OCI-LY3 (cell line): ENCODE data around the gene IPMK.

Experiments
- H2AFZ ChIP-seq: fragments of 200-600, 300-600 bp; shearing (Covaris generic); 2 replicates; pipeline ENCODE4 v1.6.0; 2014; ENCODE audit warnings: antibody characterized with exemption, low read depth, low read length
- H3K27ac ChIP-seq: fragments of 200-600, 300-600 bp; sonication (generic); 2 replicates; pipeline ENCODE4 v1.5.1; 2014; ENCODE audit warnings: mild to moderate bottlenecking, low read length, moderate library complexity, mixed read lengths
- H3K27me3 ChIP-seq: fragments of 200-600, 300-600 bp; sonication (generic); 2 replicates; pipeline ENCODE4 v1.6.1; 2014; ENCODE audit warnings: low read depth, low read length, mixed read lengths
- H3K36me3 ChIP-seq: fragments of 200-600, 300-600 bp; sonication (generic); replicated peaks from 2 replicates; pipeline ENCODE3; 2014; ENCODE audit warnings: low read depth, low read length, mixed read lengths
- H3K4me1 ChIP-seq: fragments of 300-600, 200-600 bp; sonication (generic); 2 replicates; pipeline ENCODE4 v1.6.1; 2014; ENCODE audit warnings: low read length, mixed read lengths
- H3K4me2 ChIP-seq: fragments of 200-600, 300-600 bp; sonication (generic); 2 replicates; pipeline ENCODE4 v1.6.1; 2014; ENCODE audit warnings: low read length, mixed read lengths
- H3K4me3 ChIP-seq: fragments of 300-600, 200-600 bp; sonication (generic); 2 replicates; pipeline ENCODE4 v1.5.1; 2014; ENCODE audit warnings: antibody characterized with exemption, mild to moderate bottlenecking, low read length, moderate library complexity
- H3K79me2 ChIP-seq: fragments of 300-600, 200-600 bp; shearing (Covaris generic); 2 replicates; pipeline ENCODE4 v1.6.1; 2014; ENCODE audit warnings: mild to moderate bottlenecking, low read length, mixed read lengths
- H3K9ac ChIP-seq: fragments of 300-600, 200-600 bp; shearing (Covaris generic); 2 replicates; pipeline ENCODE4 v1.6.0; 2014; ENCODE audit warnings: mild to moderate bottlenecking, low read length, moderate library complexity
- H3K9me3 ChIP-seq: fragments of 200-600, 300-600 bp; shearing (Covaris generic); 2 replicates; pipeline ENCODE4 v1.6.1; 2014; ENCODE audit warnings: low read length, mixed read lengths; ENCODE audit not compliant: insufficient read depth
- H4K20me1 ChIP-seq: fragments of 200-600, 300-600 bp; sonication (generic); 2 replicates; pipeline ENCODE4 v1.6.1; 2016; ENCODE audit warnings: low read length, mixed read lengths; ENCODE audit not compliant: insufficient read depth
- EZH2phosphoT487 ChIP-seq: fragments of 200-600 bp; shearing (Covaris generic); IDR thresholded peaks from 2 replicates; pipeline ENCODE4 v1.6.1; 2018; ENCODE audit warnings: antibody characterized with exemption, mixed run types, low read depth
- TF ChIP-seq, protein P1 (sequence below): fragments of 200-600, 300-600 bp; sonication (generic); IDR thresholded peaks from 2 replicates; pipeline ENCODE4 v1.5.1; 2014; ENCODE audit warnings: antibody characterized with exemption, low read length, low read depth

The IPMK gene

DNA sequence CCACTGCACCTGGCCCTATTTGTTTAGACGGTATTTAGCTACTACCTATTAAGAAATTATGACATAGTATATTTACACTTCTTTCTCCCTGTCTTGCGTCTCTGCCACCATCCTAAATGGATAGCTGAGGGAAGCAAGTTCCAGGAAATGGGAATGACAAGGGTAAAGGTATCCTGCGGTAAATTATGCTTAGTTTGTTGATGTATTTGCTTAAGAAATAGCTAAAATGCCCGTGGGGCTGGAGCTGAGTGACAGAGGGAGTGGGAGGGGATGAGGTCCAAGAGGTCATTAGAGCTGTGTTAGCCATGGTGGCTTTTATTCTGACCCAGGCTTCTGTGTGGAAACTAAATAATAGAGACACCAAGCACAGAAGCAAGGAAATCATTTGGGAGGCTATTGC is 38.1 kb upstream of the IPMK start:
- H3K4me1 ChIP-seq = no peaks in the 10 kb centered on the region
- no peaks in the 10 kb centered on the region for H3K36me3 ChIP-seq
- no peaks in the 10 kb centered on the region for H3K9me3 ChIP-seq
- H3K4me3 ChIP-seq = no peak overlapping the region
- H4K20me1 ChIP-seq = no peaks in the 10 kb centered on the region
- H3K27ac ChIP-seq = no peak overlapping the region
- H3K4me2 ChIP-seq = no peak overlapping the region
- no peaks in the 10 kb centered on the region for H3K27me3 ChIP-seq
- no peaks in the 10 kb centered on the region for H3K79me2 ChIP-seq
- no peak overlapping the region for H3K9ac ChIP-seq
- no peak overlapping the region for H2AFZ ChIP-seq
- no peak for TF ChIP-seq EZH2phosphoT487
- TF ChIP-seq, protein P1, sequence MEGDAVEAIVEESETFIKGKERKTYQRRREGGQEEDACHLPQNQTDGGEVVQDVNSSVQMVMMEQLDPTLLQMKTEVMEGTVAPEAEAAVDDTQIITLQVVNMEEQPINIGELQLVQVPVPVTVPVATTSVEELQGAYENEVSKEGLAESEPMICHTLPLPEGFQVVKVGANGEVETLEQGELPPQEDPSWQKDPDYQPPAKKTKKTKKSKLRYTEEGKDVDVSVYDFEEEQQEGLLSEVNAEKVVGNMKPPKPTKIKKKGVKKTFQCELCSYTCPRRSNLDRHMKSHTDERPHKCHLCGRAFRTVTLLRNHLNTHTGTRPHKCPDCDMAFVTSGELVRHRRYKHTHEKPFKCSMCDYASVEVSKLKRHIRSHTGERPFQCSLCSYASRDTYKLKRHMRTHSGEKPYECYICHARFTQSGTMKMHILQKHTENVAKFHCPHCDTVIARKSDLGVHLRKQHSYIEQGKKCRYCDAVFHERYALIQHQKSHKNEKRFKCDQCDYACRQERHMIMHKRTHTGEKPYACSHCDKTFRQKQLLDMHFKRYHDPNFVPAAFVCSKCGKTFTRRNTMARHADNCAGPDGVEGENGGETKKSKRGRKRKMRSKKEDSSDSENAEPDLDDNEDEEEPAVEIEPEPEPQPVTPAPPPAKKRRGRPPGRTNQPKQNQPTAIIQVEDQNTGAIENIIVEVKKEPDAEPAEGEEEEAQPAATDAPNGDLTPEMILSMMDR = no peak

DNA sequence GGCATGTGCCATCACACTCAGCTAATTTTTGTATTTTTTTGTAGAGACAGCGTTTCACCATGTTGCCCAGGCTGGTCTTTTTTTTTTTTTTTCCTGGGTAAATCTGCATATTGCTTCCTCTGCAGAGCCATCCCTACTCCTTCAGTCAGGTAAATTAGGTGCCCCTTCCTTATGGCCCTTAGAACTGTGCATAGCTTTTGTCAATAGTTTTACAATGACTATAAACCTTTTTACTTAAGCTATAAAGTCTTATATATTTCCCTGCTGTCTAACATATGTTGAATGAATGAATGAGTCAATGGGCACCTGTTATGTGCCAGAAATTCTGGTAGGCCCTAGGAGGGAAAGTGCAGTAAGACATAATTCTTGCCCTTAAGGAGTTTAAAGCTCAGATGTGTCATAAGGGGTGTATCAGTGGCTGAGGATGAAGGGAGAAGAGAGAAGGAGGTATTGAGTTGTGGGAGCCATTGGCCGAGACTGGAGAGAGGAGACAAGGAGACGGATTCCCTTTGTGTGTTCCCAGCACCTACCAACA is 36.5 kb upstream of the IPMK start:
- H3K79me2 ChIP-seq = no peaks in the 10 kb centered on the region
- no peaks in the 10 kb centered on the region for H3K4me1 ChIP-seq
- no peak overlapping the region for H3K27ac ChIP-seq
- H3K9ac ChIP-seq = no peak overlapping the region
- no peak overlapping the region for H2AFZ ChIP-seq
- H3K4me3 ChIP-seq = no peak overlapping the region
- TF ChIP-seq, protein P1 = no peak
- TF ChIP-seq EZH2phosphoT487 = no peak
- H3K27me3 ChIP-seq = no peaks in the 10 kb centered on the region
- no peaks in the 10 kb centered on the region for H3K9me3 ChIP-seq
- no peaks in the 10 kb centered on the region for H4K20me1 ChIP-seq
- H3K4me2 ChIP-seq = no peak overlapping the region
- no peaks in the 10 kb centered on the region for H3K36me3 ChIP-seq

DNA sequence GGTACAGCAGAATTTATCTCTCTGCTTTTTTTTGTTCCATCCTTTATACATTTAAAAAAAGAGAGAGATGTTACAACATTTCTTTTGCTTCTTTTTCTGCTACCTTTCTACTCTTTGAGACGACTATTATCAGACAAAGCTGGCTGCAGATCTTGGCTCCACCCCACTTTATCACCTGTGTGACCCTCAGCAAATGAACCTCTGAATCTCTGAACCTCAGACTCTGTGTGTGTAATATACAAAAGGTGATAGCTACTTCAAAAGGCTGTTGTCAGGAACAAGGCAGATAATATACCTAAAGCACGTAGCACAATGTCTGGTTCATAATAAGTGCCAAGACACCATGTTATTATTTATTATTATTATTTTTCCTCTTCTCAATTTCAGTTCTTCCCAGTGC is 34.6 kb upstream of the IPMK start:
- H4K20me1 ChIP-seq = no peaks in the 10 kb centered on the region
- no peak overlapping the region for H3K4me2 ChIP-seq
- no peaks in the 10 kb centered on the region for H3K9me3 ChIP-seq
- H3K9ac ChIP-seq = no peak overlapping the region
- H3K4me1 ChIP-seq = no peaks in the 10 kb centered on the region
- H3K79me2 ChIP-seq = no peaks in the 10 kb centered on the region
- no peak overlapping the region for H3K27ac ChIP-seq
- no peak overlapping the region for H3K4me3 ChIP-seq
- no peaks in the 10 kb centered on the region for H3K27me3 ChIP-seq
- no peak overlapping the region for H2AFZ ChIP-seq
- H3K36me3 ChIP-seq = no peaks in the 10 kb centered on the region
- TF ChIP-seq, protein P1 = no peak
- TF ChIP-seq EZH2phosphoT487 = no peak

DNA sequence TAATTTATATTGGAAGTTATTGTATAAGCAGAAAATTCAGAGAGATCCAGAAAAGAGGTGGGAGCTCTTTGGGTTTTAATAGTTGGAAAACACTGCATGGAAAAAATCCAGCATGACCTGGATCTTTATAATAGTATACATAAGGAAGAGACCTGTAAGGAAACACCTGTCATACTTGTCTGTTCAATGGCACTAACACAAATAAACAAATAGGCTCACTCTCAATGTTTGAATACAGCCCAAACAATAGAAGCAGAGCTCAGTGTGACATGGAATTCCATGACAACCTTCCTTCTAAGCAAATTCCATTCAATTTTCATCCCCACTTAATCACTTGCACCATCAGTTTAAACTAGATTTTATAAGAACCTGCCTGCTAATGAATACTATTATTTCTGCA is 33.0 kb upstream of the IPMK start:
- no peak overlapping the region for H3K4me2 ChIP-seq
- H3K36me3 ChIP-seq = no peaks in the 10 kb centered on the region
- H2AFZ ChIP-seq = no peak overlapping the region
- no peak overlapping the region for H3K9ac ChIP-seq
- no peaks in the 10 kb centered on the region for H3K27me3 ChIP-seq
- H3K4me3 ChIP-seq = no peak overlapping the region
- no peak overlapping the region for H3K27ac ChIP-seq
- H3K4me1 ChIP-seq = no peaks in the 10 kb centered on the region
- no peaks in the 10 kb centered on the region for H4K20me1 ChIP-seq
- H3K79me2 ChIP-seq = no peaks in the 10 kb centered on the region
- H3K9me3 ChIP-seq = no peaks in the 10 kb centered on the region
- TF ChIP-seq, protein P1 = no peak
- no peak for TF ChIP-seq EZH2phosphoT487
